ENCODE data around the gene CXorf65.

The CXorf65 gene

DNA sequence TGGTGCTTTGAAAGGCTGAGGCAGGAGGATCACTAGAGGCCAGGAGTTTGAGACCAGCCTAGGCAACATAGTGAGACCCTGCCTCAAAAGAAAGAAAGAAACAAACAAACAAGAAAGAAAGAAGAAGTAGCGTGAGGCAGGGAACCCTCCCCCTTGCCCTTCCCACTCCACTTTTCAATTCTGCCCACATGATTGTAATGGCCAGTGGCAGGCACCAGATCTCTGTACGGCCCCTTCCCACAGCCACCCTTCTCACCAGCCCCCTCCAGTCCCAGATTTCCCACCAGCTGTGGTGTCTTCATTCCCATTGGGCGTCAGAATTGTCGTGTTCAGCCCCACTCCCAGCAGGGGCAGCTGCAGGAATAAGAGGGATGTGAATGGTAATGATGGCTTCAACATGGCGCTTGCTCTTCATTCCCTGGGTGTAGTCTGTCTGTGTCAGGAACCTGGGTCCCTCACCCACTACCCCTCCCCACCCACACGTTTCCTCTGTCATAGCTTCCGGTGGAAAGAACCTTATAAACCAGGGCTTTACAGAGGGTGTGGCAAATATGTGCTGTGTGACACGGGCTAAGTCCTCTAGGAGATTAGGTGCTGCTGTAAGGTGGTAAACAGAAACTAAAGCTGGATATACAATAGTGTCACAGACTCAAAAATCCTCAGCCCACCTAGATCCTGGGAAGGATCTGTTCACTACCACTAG lies 4.8 kb upstream of the CXorf65 start, which contains the start of gene IL2RG:
IL2RG (minus strand) TSS at position 437 of the 703 bp plus-strand sequence; CDS start at position 399, 38 bp downstream.
- DNase-seq, result no peak
- Histone ChIP-seq H3K4me3 (ENCODE audit: low read depth, low read length) (no peak within 1 kb of the TSS), H3K27ac (ENCODE audit: low read depth, low read length) (no peak within 1 kb of the TSS), H3K23ac (ENCODE audit: low read length) (no peak within 1 kb of the TSS), H2AFZ (ENCODE audit: insufficient read depth, low read length, poor library complexity) (no peak within 1 kb of the TSS), H3K18ac (ENCODE audit: low read length) (no peak within 1 kb of the TSS), H2BK12ac (ENCODE audit: low read length) (peak within 1 kb of the TSS; percentile 64), H3K79me2 (ENCODE audit: control insufficient read depth, insufficient read depth, low read length, poor library complexity) (no peaks in the 10 kb centered on the region), H2AK5ac (ENCODE audit: low read length) (peak within 1 kb of the TSS; percentile 62), H3K4ac (ENCODE audit: low read depth, low read length) (no peak within 1 kb of the TSS), H3K27me3 (ENCODE audit: insufficient read depth, low read length) (no peaks in the 10 kb centered on the region), H3K79me1 (ENCODE audit: low read length) (peaks cover 3% of the 10 kb centered on the region), H4K91ac (ENCODE audit: low read depth, low read length) (no peak within 1 kb of the TSS), H3K14ac (ENCODE audit: low read length) (no peak within 1 kb of the TSS), H4K8ac (ENCODE audit: low read depth, low read length) (peak within 1 kb of the TSS; percentile 28), H3K9me3 (ENCODE audit: insufficient read depth, low read depth, low read length) (no peaks in the 10 kb centered on the region), H3K36me3 (ENCODE audit: control insufficient read depth in 1 of 2, insufficient read depth in 2 of 2, low read length in 2 of 2) (no peaks in the 10 kb centered on the region), H3K4me1 (ENCODE audit: control insufficient read depth in 1 of 2, insufficient read depth in 2 of 2, low read length in 2 of 2) (peaks cover 7 to 15% of the 10 kb centered on the region in 2 experiments), H2BK120ac (ENCODE audit: insufficient read depth, low read length, poor library complexity) (no peak within 1 kb of the TSS), H3K9ac (ENCODE audit: low read length) (no peak within 1 kb of the TSS), H2BK5ac (ENCODE audit: low read depth, low read length, poor library complexity) (no peak within 1 kb of the TSS), H3K4me2 (ENCODE audit: low read length) (no peak within 1 kb of the TSS), H4K12ac (ENCODE audit: low read depth, low read length) (no peak within 1 kb of the TSS)
- no CpG with 5 or more reads among the region's 8 CpGs for WGBS (ENCODE audit: extremely low coverage, insufficient coverage, insufficient read length)

DNA sequence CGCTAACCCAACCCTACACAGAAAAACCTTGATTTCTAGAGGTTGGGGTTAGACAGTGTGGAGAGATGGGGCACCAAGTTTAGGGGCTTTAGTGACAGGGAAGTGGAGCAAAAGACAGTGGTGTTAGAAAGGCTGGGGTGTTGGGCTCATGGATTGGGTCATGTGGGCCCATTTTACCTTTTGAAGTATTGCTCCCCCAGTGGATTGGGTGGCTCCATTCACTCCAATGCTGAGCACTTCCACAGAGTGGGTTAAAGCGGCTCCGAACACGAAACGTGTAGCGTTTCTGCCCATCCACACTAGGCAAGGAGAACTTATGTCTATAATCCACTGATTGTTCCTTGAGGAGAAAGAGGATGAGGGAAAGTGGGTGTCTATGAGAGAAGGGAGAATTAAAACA lies 2.5 kb upstream of the CXorf65 start:
- no peaks in the 10 kb centered on the region for H3K36me3 ChIP-seq (ENCODE audit: control insufficient read depth in 1 of 2, insufficient read depth in 2 of 2, low read length in 2 of 2)
- peaks cover 12 to 22% of the 10 kb centered on the region in 2 experiments for H3K4me1 ChIP-seq (ENCODE audit: control insufficient read depth in 1 of 2, insufficient read depth in 2 of 2, low read length in 2 of 2)
- H4K91ac ChIP-seq (ENCODE audit: low read depth, low read length), result peak overlapping the region; percentile 57
- H3K23ac ChIP-seq (ENCODE audit: low read length), result no peak overlapping the region
- H3K4ac ChIP-seq (ENCODE audit: low read depth, low read length), result no peak overlapping the region
- no peaks in the 10 kb centered on the region for H3K9me3 ChIP-seq (ENCODE audit: insufficient read depth, low read depth, low read length)
- no peak overlapping the region for H3K4me3 ChIP-seq (ENCODE audit: low read depth, low read length)
- H2AFZ ChIP-seq (ENCODE audit: insufficient read depth, low read length, poor library complexity), result no peak overlapping the region
- 100% methylated on average over 1 of the region's 6 CpGs for WGBS (ENCODE audit: extremely low coverage, insufficient coverage, insufficient read length)
- no peak overlapping the region for H2BK12ac ChIP-seq (ENCODE audit: low read length)
- H3K27me3 ChIP-seq (ENCODE audit: insufficient read depth, low read length), result no peaks in the 10 kb centered on the region
- no peak overlapping the region for H2AK5ac ChIP-seq (ENCODE audit: low read length)
- peaks cover 5% of the 10 kb centered on the region for H3K79me1 ChIP-seq (ENCODE audit: low read length)
- H3K14ac ChIP-seq (ENCODE audit: low read length), result no peak overlapping the region
- no peak for DNase-seq
- no peak overlapping the region for H4K8ac ChIP-seq (ENCODE audit: low read depth, low read length)
- no peak overlapping the region for H4K12ac ChIP-seq (ENCODE audit: low read depth, low read length)
- H3K79me2 ChIP-seq (ENCODE audit: control insufficient read depth, insufficient read depth, low read length, poor library complexity), result no peaks in the 10 kb centered on the region
- no peak overlapping the region for H3K4me2 ChIP-seq (ENCODE audit: low read length)
- H3K18ac ChIP-seq (ENCODE audit: low read length), result no peak overlapping the region
- peak overlapping the region; percentile 38 for H2BK120ac ChIP-seq (ENCODE audit: insufficient read depth, low read length, poor library complexity)
- H2BK5ac ChIP-seq (ENCODE audit: low read depth, low read length, poor library complexity), result no peak overlapping the region
- H3K27ac ChIP-seq (ENCODE audit: low read depth, low read length), result no peak overlapping the region
- H3K9ac ChIP-seq (ENCODE audit: low read length), result no peak overlapping the region

DNA sequence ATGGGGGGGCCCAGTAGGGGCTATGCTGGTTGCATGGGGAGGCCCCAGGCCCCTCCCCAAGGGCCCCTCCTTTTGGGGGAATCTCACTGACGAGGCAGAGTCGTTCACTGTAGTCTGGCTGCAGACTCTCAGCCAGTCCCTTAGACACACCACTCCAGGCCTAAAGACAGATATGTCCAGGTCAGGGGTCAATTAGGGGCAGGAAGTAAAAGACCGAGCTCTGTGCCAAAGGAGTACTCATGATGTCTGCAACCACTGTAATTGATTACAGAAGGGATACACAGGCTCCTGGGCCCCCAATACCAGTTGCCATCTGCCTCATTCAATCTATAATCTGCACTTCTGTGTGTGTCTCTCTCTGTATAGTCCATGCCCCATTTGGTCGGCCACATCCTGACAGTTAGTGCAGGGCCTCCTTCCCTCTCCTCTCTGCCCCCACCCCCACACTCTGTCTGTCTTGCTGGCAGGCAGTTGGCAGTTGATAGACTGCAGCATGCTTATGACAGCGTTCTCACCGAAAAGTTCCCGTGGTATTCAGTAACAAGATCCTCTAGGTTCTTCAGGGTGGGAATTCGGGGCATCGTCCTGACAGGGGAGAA lies 1.3 kb upstream of the CXorf65 start:
- H2AK5ac ChIP-seq (ENCODE audit: low read length), result no peak overlapping the region
- WGBS (ENCODE audit: extremely low coverage, insufficient coverage, insufficient read length), result no CpG with 5 or more reads among the region's 9 CpGs
- no peak overlapping the region for H3K4ac ChIP-seq (ENCODE audit: low read depth, low read length)
- peak overlapping the region; percentile 61 for H2BK12ac ChIP-seq (ENCODE audit: low read length)
- H3K18ac ChIP-seq (ENCODE audit: low read length), result no peak overlapping the region
- H3K4me1 ChIP-seq (ENCODE audit: control insufficient read depth in 1 of 2, insufficient read depth in 2 of 2, low read length in 2 of 2), result peaks cover 14 to 30% of the 10 kb centered on the region in 2 experiments
- H2BK5ac ChIP-seq (ENCODE audit: low read depth, low read length, poor library complexity), result peak overlapping the region; percentile 12
- no peak overlapping the region for H4K8ac ChIP-seq (ENCODE audit: low read depth, low read length)
- H3K9ac ChIP-seq (ENCODE audit: low read length), result no peak overlapping the region
- no peak overlapping the region for H3K14ac ChIP-seq (ENCODE audit: low read length)
- no peaks in the 10 kb centered on the region for H3K9me3 ChIP-seq (ENCODE audit: insufficient read depth, low read depth, low read length)
- DNase-seq, result no peak
- H3K23ac ChIP-seq (ENCODE audit: low read length), result no peak overlapping the region
- no peak overlapping the region for H4K12ac ChIP-seq (ENCODE audit: low read depth, low read length)
- no peak overlapping the region for H2BK120ac ChIP-seq (ENCODE audit: insufficient read depth, low read length, poor library complexity)
- H3K27me3 ChIP-seq (ENCODE audit: insufficient read depth, low read length), result no peaks in the 10 kb centered on the region
- no peaks in the 10 kb centered on the region for H3K79me2 ChIP-seq (ENCODE audit: control insufficient read depth, insufficient read depth, low read length, poor library complexity)
- H2AFZ ChIP-seq (ENCODE audit: insufficient read depth, low read length, poor library complexity), result no peak overlapping the region
- peak overlapping the region; percentile 47 for H3K4me2 ChIP-seq (ENCODE audit: low read length)
- peak overlapping the region; percentile 36 for H4K91ac ChIP-seq (ENCODE audit: low read depth, low read length)
- peak overlapping the region; percentile 61 for H3K27ac ChIP-seq (ENCODE audit: low read depth, low read length)
- no peaks in the 10 kb centered on the region for H3K36me3 ChIP-seq (ENCODE audit: control insufficient read depth in 1 of 2, insufficient read depth in 2 of 2, low read length in 2 of 2)
- H3K79me1 ChIP-seq (ENCODE audit: low read length), result peaks cover 7% of the 10 kb centered on the region
- no peak overlapping the region for H3K4me3 ChIP-seq (ENCODE audit: low read depth, low read length)

DNA sequence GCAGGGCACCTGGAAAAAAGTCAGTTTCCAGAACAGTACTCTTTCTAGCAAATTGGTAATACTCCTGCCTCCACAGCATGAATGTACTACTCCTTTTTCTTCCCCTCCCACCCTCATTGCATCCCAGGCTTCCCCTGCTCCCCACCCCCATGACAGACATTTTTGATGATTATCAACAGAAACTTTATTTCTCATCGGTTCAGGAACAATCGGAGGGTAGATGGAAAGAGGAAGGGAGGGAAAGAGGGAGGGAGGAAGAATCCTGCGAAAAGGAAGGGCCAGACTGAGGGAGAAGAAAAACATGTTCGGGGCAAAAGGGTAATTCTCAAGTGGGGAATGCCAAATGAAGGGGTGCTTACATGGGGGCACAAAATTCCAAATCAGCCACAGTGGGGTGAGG lies 705 bp upstream of the CXorf65 start:
- H3K4me2 ChIP-seq (ENCODE audit: low read length), result no peak overlapping the region
- H3K4me1 ChIP-seq (ENCODE audit: control insufficient read depth in 1 of 2, insufficient read depth in 2 of 2, low read length in 2 of 2), result peaks cover 16 to 32% of the 10 kb centered on the region in 2 experiments
- no peak overlapping the region for H3K4ac ChIP-seq (ENCODE audit: low read depth, low read length)
- no peak overlapping the region for H4K12ac ChIP-seq (ENCODE audit: low read depth, low read length)
- no peak overlapping the region for H3K18ac ChIP-seq (ENCODE audit: low read length)
- H3K23ac ChIP-seq (ENCODE audit: low read length), result no peak overlapping the region
- H2BK120ac ChIP-seq (ENCODE audit: insufficient read depth, low read length, poor library complexity), result peak overlapping the region; percentile 87
- no peaks in the 10 kb centered on the region for H3K36me3 ChIP-seq (ENCODE audit: control insufficient read depth in 1 of 2, insufficient read depth in 2 of 2, low read length in 2 of 2)
- H3K9me3 ChIP-seq (ENCODE audit: insufficient read depth, low read depth, low read length), result no peaks in the 10 kb centered on the region
- peak overlapping the region; percentile 54 for H3K27ac ChIP-seq (ENCODE audit: low read depth, low read length)
- H3K79me2 ChIP-seq (ENCODE audit: control insufficient read depth, insufficient read depth, low read length, poor library complexity), result no peaks in the 10 kb centered on the region
- H2AK5ac ChIP-seq (ENCODE audit: low read length), result no peak overlapping the region
- DNase-seq, result no peak
- no peak overlapping the region for H4K8ac ChIP-seq (ENCODE audit: low read depth, low read length)
- no peak overlapping the region for H2AFZ ChIP-seq (ENCODE audit: insufficient read depth, low read length, poor library complexity)
- H3K9ac ChIP-seq (ENCODE audit: low read length), result no peak overlapping the region
- peak overlapping the region; percentile 36 for H4K91ac ChIP-seq (ENCODE audit: low read depth, low read length)
- peak overlapping the region; percentile 12 for H2BK5ac ChIP-seq (ENCODE audit: low read depth, low read length, poor library complexity)
- peaks cover 7% of the 10 kb centered on the region for H3K79me1 ChIP-seq (ENCODE audit: low read length)
- no peaks in the 10 kb centered on the region for H3K27me3 ChIP-seq (ENCODE audit: insufficient read depth, low read length)
- H3K14ac ChIP-seq (ENCODE audit: low read length), result no peak overlapping the region
- no CpG with 5 or more reads among the region's 4 CpGs for WGBS (ENCODE audit: extremely low coverage, insufficient coverage, insufficient read length)
- no peak overlapping the region for H3K4me3 ChIP-seq (ENCODE audit: low read depth, low read length)
- peak overlapping the region; percentile 61 for H2BK12ac ChIP-seq (ENCODE audit: low read length)
